NB4 (cell line): ENCODE results near the gene SENP6.
"Not testable (repeated sequence)": the region's sequence is repeated elsewhere in the genome, so short reads cannot be mapped to it uniquely, and the experiment has no call there.

ENCODE experiments used
- DNase-seq: peaks from one replicate; pipeline ENCODE4 v3.0.0; 2010; ENCODE audit warnings: low read depth
- H3K4me3 ChIP-seq: one replicate; pipeline ENCODE4 v1.5.1; 2011; ENCODE audit warnings: mild to moderate bottlenecking, low read depth, low read length, moderate library complexity
- CTCF ChIP-seq: IDR thresholded peaks from one replicate; pipeline ENCODE4 v1.5.1; 2012; ENCODE audit warnings: low read depth, low read length
- MAX ChIP-seq: IDR thresholded peaks from 2 replicates; pipeline ENCODE4 v1.6.1; 2011; ENCODE audit warnings: low read depth, low read length
- MYC ChIP-seq: IDR thresholded peaks from 2 replicates; pipeline ENCODE4 v1.6.1; 2011; ENCODE audit warnings: low read depth, low read length
- POLR2A ChIP-seq: IDR thresholded peaks from 2 replicates; pipeline ENCODE4 v1.6.1; 2011; ENCODE audit warnings: mild to moderate bottlenecking; ENCODE audit not compliant: insufficient read length; ENCODE audit errors: extremely low read depth

SENP6 gene

GRCh38 chr6:75621846-75622245 lies 20.2 kb downstream of the SENP6 start:
- H3K4me3 ChIP-seq = no peak overlapping the region
- TF ChIP-seq MYC (no peak), MAX (no peak), CTCF (no peak), POLR2A (no peak)
- DNase-seq = no peak

GRCh38 chr6:75623491-75623890 lies 21.8 kb downstream of the SENP6 start:
- DNase-seq = no peak
- no peak overlapping the region for H3K4me3 ChIP-seq
- no peak for TF ChIP-seq MYC
- no peak for TF ChIP-seq CTCF
- TF ChIP-seq POLR2A = no peak
- TF ChIP-seq MAX = no peak

- TF ChIP-seq CTCF = no peak
- TF ChIP-seq MAX = no peak
- TF ChIP-seq MYC = no peak
- TF ChIP-seq POLR2A = no peak
- H3K4me3 ChIP-seq = no peak overlapping the region
Observed at GRCh38 chr6:75624335-75624734, 22.7 kb downstream of the SENP6 start.

GRCh38 chr6:75624988-75625387 lies 23.3 kb downstream of the SENP6 start:
- H3K4me3 ChIP-seq = no peak overlapping the region
- DNase-seq = no peak
- TF ChIP-seq POLR2A (no peak), CTCF (no peak), MYC (no peak), MAX (no peak)

More at GRCh38 chr6:75624335-75624734, 22.7 kb downstream of the SENP6 start:
- DNase-seq = no peak

DNA sequence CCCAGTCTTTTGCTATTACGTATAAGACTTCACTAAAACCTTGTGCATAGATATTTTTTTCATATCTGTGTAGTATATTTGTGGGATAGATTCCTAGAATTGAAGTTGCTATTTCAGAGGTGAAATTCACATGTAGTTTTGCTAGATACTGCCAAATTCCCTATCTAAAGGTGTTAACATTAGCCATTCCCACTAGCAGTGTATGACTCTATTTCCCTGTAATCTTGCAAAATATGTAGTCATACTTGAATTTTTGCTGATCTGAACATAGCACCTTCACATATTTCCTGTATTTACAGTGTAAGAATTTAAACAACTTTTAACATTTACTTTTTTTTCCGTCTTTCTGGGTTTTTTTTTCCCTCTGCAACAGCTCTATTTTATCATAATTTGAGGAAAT lies 24.9 kb downstream of the SENP6 start:
- TF ChIP-seq MAX (no peak), CTCF (no peak), POLR2A (no peak), MYC (no peak)
- DNase-seq = no peak
- H3K4me3 ChIP-seq = no peak overlapping the region

- H3K4me3 ChIP-seq, DNase-seq: not testable (repeated sequence)
Observed at GRCh38 chr6:75627708-75628107, 26.0 kb downstream of the SENP6 start.
